ENCODE measurements around the gene TFAM.

GRCh38 chr10:58350023-58350422 is 35.2 kb upstream of the TFAM start:
- TF ChIP-seq CTCF (IDR thresholded peaks at IDR 0.05; ENCODE audit: low read length) (no peak), EZH2 (IDR thresholded peaks at IDR 0.05; ENCODE audit: borderline replicate concordance, low read length) (no peak)
